Erythroblast (primary cell): ENCODE data around the gene SP140L.
"Not testable (repeated sequence)": the region's sequence is repeated elsewhere in the genome, so short reads cannot be mapped to it uniquely, and the experiment has no call there.

Experiments used
- GATA1 ChIP-seq: IDR thresholded peaks from 2 replicates; pipeline ENCODE4 v1.6.1; 2011; ENCODE audit warnings: low read depth, mild to moderate bottlenecking, control low read depth, low read length, moderate library complexity
- POLR2A ChIP-seq: IDR thresholded peaks from 2 replicates; pipeline ENCODE4 v1.6.1; 2011; ENCODE audit warnings: mild to moderate bottlenecking, low read length

- not testable (repeated sequence) for TF ChIP-seq POLR2A, GATA1
Observed at GRCh38 chr2:230401026-230401425, 74.0 kb downstream of the SP140L start.
